SU-DHL-6 (cell line): ENCODE results near the gene PTPRE.

Experiments
- H2AFZ ChIP-seq: fragments of 200-600 bp; sonication (generic); 2 replicates; pipeline ENCODE4 v1.6.1; 2014; ENCODE audit warnings: low read depth, mild to moderate bottlenecking, moderate library complexity, mixed read lengths, antibody characterized with exemption, low read length; ENCODE audit not compliant: severe bottlenecking
- H3F3A ChIP-seq: fragments of 200-600 bp; shearing (Covaris generic); 2 replicates; pipeline ENCODE4 v1.6.0; 2016; ENCODE audit warnings: antibody characterized with exemption, mild to moderate bottlenecking; ENCODE audit not compliant: insufficient read depth
- H3K27ac ChIP-seq: fragments of 200-600 bp; sonication (generic); 2 replicates; pipeline ENCODE4 v1.5.1; 2016; ENCODE audit warnings: low read depth, mild to moderate bottlenecking, low read length, moderate library complexity, mixed read lengths
- H3K27me3 ChIP-seq: fragments of 200-600 bp; sonication (generic), shearing (Covaris generic); 2 replicates; pipeline ENCODE4 v1.6.0; 2014; ENCODE audit warnings: mild to moderate bottlenecking, low read length
- H3K36me3 ChIP-seq: fragments of 200-600 bp; sonication (generic); 2 replicates; pipeline ENCODE4 v1.6.1; 2014; ENCODE audit warnings: mild to moderate bottlenecking, low read length, mixed read lengths
- H3K4me2 ChIP-seq: fragments of 300-600, 200-600 bp; shearing (Covaris generic), sonication (generic); 2 replicates; pipeline ENCODE4 v1.6.0; 2014; ENCODE audit warnings: low read length, low read depth, mild to moderate bottlenecking; ENCODE audit not compliant: poor library complexity, severe bottlenecking
- H3K4me3 ChIP-seq: fragments of 200-600 bp; sonication (generic); 2 replicates; pipeline ENCODE4 v1.5.1; 2014; ENCODE audit warnings: antibody characterized with exemption, low read length, mild to moderate bottlenecking, mixed read lengths; ENCODE audit not compliant: insufficient read depth, poor library complexity, severe bottlenecking
- H3K79me2 ChIP-seq: fragments of 200-600 bp; sonication (generic); 2 replicates; pipeline ENCODE4 v1.6.1; 2014; ENCODE audit warnings: mild to moderate bottlenecking, low read length, moderate library complexity; ENCODE audit not compliant: insufficient read depth
- H3K9ac ChIP-seq: fragments of 200-600 bp; sonication (generic); 2 replicates; pipeline ENCODE4 v1.7.0; 2014; ENCODE audit warnings: mild to moderate bottlenecking, low read length
- H3K9me2 ChIP-seq: fragments of 200-600 bp; sonication (generic); replicated peaks from 2 replicates; pipeline ENCODE4 v1.6.1; 2014; ENCODE audit warnings: low read length; ENCODE audit not compliant: insufficient read depth
- H3K9me3 ChIP-seq: fragments of 200-600 bp; sonication (generic); 2 replicates; pipeline ENCODE4 v1.6.1; 2014; ENCODE audit warnings: low read length, mixed read lengths; ENCODE audit not compliant: insufficient read depth
- H4K20me1 ChIP-seq: fragments of 200-600 bp; sonication (generic); 2 replicates; pipeline ENCODE4 v1.6.1; 2014; ENCODE audit warnings: low read depth, mild to moderate bottlenecking, antibody characterized with exemption, low read length, moderate library complexity, mixed read lengths
- EZH2phosphoT487 ChIP-seq: fragments of 200-600 bp; sonication (generic), shearing (Covaris generic); conservative IDR thresholded peaks from 2 replicates; pipeline ENCODE4 v1.6.1; 2018; ENCODE audit warnings: mild to moderate bottlenecking, antibody characterized with exemption, low read length, moderate library complexity, mixed read lengths
- TF ChIP-seq, protein P1 (sequence below): fragments of 200-600 bp; sonication (generic); IDR thresholded peaks from one replicate; pipeline ENCODE4 v1.5.1; 2017; ENCODE audit warnings: antibody characterized with exemption, mild to moderate bottlenecking, low read length, moderate library complexity; ENCODE audit not compliant: insufficient read depth, poor library complexity, severe bottlenecking

The PTPRE gene

DNA sequence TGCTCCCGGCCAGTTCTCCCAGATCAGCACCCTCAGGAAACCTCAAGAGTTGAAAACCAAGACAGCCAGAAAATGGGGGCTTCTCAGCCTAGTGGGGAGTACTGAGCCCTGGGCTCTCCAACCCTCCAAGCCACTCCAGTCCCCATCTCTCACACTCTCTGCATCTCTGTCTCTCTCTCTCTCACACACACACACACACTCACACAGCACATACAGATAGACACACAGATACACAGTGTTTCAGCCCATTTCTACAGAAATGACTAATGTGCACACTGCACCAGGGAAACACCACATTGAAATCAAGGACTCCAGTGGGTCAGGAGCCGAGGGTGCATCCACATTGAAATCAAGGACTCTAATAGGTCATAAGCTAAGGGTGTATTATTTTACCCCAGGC, 111.8 kb downstream of the PTPRE start:
- no peaks in the 10 kb centered on the region for H3F3A ChIP-seq
- H3K36me3 ChIP-seq, result no peaks in the 10 kb centered on the region
- H3K9me3 ChIP-seq, result no peaks in the 10 kb centered on the region
- no peaks in the 10 kb centered on the region for H4K20me1 ChIP-seq
- H2AFZ ChIP-seq, result no peak overlapping the region
- H3K79me2 ChIP-seq, result no peaks in the 10 kb centered on the region
- H3K4me2 ChIP-seq, result no peak overlapping the region
- H3K27me3 ChIP-seq, result no peaks in the 10 kb centered on the region
- no peak overlapping the region for H3K27ac ChIP-seq
- TF ChIP-seq EZH2phosphoT487, result no peak
- TF ChIP-seq, protein P1, sequence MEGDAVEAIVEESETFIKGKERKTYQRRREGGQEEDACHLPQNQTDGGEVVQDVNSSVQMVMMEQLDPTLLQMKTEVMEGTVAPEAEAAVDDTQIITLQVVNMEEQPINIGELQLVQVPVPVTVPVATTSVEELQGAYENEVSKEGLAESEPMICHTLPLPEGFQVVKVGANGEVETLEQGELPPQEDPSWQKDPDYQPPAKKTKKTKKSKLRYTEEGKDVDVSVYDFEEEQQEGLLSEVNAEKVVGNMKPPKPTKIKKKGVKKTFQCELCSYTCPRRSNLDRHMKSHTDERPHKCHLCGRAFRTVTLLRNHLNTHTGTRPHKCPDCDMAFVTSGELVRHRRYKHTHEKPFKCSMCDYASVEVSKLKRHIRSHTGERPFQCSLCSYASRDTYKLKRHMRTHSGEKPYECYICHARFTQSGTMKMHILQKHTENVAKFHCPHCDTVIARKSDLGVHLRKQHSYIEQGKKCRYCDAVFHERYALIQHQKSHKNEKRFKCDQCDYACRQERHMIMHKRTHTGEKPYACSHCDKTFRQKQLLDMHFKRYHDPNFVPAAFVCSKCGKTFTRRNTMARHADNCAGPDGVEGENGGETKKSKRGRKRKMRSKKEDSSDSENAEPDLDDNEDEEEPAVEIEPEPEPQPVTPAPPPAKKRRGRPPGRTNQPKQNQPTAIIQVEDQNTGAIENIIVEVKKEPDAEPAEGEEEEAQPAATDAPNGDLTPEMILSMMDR, result no peak
- H3K9me2 ChIP-seq, result no peaks in the 10 kb centered on the region
- no peak overlapping the region for H3K4me3 ChIP-seq
- H3K9ac ChIP-seq, result no peak overlapping the region

DNA sequence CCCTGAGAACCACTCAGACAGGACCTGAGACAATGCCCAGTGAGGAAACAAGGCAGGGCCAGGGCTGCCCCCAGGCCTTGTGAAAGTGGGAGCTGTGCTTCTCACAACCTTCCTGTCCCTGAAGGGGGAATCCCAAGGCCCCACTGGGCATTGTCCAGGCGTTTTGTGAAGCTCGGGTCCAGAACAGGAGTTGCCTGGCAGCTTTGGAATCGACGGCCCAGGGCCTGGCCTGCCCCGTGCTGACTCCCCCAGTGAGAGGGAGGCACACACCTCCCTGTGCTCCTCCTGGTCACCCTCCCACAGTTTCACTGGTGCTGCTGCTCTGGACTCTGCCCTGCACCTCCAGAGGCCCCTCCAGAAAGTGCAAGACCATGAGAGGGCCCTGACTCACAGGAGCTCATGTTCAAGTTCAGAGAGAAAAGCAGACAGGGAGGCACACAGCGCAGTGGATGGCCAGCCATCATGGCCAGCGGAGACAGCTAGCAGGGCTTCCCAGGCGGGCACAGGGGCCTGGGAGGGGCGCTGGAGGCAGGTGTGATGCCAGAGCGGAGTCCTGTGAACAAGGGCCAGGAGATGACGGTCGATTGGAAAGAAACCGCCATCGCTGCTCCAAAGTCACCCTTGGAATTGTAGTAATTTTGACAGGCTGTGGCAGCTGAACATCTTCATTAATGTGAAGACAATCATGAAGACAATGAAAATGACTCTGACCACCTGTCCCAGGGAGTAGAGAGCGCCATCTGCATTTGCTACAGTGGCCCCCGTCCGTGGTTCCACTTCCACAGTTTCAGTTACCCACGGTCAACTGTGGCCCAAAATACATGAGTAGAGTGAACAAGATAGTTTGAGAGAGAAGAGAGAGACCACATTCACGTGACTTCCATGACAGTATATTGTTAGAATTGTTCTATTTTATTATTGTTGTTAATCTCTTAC, 115.6 kb downstream of the PTPRE start:
- H3K9me3 ChIP-seq, result no peaks in the 10 kb centered on the region
- H2AFZ ChIP-seq, result no peak overlapping the region
- H3K4me3 ChIP-seq, result no peak overlapping the region
- no peak overlapping the region for H3K27ac ChIP-seq
- H3K27me3 ChIP-seq, result no peaks in the 10 kb centered on the region
- no peaks in the 10 kb centered on the region for H3K9me2 ChIP-seq
- TF ChIP-seq, protein P1, result no peak
- no peak for TF ChIP-seq EZH2phosphoT487
- no peak overlapping the region for H3K4me2 ChIP-seq
- H3K79me2 ChIP-seq, result no peaks in the 10 kb centered on the region
- H3F3A ChIP-seq, result no peaks in the 10 kb centered on the region
- no peak overlapping the region for H3K9ac ChIP-seq
- H4K20me1 ChIP-seq, result no peaks in the 10 kb centered on the region
- no peaks in the 10 kb centered on the region for H3K36me3 ChIP-seq

DNA sequence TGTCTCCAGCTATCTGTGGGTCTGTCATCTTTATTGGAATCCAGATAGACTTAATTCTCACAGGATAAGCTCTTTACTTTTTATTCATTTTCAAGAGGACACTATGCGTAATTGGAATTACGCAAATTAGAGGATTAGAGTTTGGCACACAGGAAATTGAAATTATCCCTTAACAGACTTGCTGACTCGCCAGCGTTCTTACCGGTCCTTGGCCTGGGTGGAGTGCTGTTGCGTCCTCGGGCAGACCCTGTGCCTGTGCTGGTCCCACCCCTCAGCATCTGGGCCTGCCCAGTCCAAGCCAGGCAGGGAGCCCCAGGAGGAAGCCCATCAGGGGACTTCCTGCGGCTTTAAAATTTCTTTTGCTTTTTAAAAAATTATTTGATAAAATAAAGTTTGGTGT, 117.5 kb downstream of the PTPRE start:
- Histone ChIP-seq H3K9me2 (no peaks in the 10 kb centered on the region), H3F3A (no peaks in the 10 kb centered on the region), H3K4me2 (no peak overlapping the region), H3K9ac (no peak overlapping the region), H3K27me3 (no peaks in the 10 kb centered on the region), H4K20me1 (no peaks in the 10 kb centered on the region), H2AFZ (no peak overlapping the region), H3K9me3 (no peaks in the 10 kb centered on the region), H3K36me3 (no peaks in the 10 kb centered on the region), H3K27ac (no peak overlapping the region), H3K79me2 (no peaks in the 10 kb centered on the region), H3K4me3 (no peak overlapping the region)
- TF ChIP-seq, protein P1, result no peak
- TF ChIP-seq EZH2phosphoT487, result no peak
